ENCODE results near the gene SIRT6.

DNA sequence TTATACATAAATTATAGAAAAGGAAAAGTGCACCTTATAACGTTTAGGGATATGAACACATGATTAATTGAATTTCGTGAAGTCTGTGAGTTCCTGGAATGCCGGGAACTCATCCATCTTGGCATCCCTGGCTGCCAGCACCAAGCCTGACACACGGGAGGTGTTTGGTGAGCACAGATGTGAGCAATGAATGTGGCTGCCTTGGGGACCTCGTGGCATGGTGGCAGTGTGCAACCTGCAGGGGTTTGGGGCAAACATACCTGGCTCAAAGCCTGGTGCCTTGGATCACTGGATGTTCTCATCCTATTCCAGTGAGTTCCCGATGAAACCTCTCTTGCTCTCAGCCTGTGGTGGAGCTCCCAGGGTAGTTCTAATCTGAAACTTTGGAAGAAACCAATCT lies 48.0 kb downstream of the SIRT6 start:
- TF ChIP-seq YY1 (IDR thresholded peaks at IDR 0.05; ENCODE audit: insufficient read depth, insufficient read length), result no peak
- TF ChIP-seq ZNF274 (IDR thresholded peaks at IDR 0.05; ENCODE audit: low read depth, low read length), result no peak
- TF ChIP-seq SUZ12 (IDR thresholded peaks at IDR 0.05; ENCODE audit: extremely low read depth, insufficient read depth, insufficient read length), result no peak
